PFSK-1 (cell line): ENCODE data around the gene TNFAIP8L2.

ENCODE experiments used
- POLR2AphosphoS5 ChIP-seq: IDR thresholded peaks from 2 replicates; pipeline ENCODE4 v1.6.1; 2012; ENCODE audit warnings: low read depth, mild to moderate bottlenecking, control low read depth, low read length, moderate library complexity
- SIN3A ChIP-seq: IDR thresholded peaks from 2 replicates; pipeline ENCODE4 v1.6.1; 2012; ENCODE audit warnings: mild to moderate bottlenecking, low read length, moderate library complexity, borderline replicate concordance; ENCODE audit not compliant: insufficient read depth
- TF ChIP-seq, protein P1 (sequence below), 2 experiments: IDR thresholded peaks; 2 replicates each; pipeline versions ENCODE4 v1.6.1 to v1.8.0; 2011 to 2012; ENCODE audit warnings: low read depth in 2 of 2, low read length in 2 of 2, control low read depth in 1 of 2, inconsistent platforms in 1 of 2, mild to moderate bottlenecking in 1 of 2, moderate library complexity in 1 of 2; ENCODE audit not compliant: insufficient read depth in 1 of 2

DNA sequence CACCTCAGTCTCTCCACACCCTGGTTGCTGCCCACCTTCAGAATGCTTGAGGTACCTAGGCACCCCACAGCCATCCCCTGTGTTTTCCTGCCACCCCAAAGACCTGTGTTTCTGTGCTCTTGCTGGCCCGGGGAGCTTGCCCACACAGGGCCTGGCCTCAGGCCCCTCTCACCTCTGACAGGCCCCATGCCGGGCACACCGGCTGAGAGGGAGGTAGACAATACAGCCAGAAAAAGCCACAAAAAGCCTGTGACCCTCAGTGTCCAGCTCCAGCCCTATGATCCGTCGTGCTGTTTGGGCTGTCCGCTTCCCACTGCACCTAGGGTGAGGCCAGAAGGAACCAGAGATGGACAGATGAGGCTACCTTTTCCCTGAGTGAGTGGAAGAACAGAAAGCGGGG lies 21.5 kb upstream of the TNFAIP8L2 start:
- TF ChIP-seq POLR2AphosphoS5: no peak
- TF ChIP-seq, protein P1, sequence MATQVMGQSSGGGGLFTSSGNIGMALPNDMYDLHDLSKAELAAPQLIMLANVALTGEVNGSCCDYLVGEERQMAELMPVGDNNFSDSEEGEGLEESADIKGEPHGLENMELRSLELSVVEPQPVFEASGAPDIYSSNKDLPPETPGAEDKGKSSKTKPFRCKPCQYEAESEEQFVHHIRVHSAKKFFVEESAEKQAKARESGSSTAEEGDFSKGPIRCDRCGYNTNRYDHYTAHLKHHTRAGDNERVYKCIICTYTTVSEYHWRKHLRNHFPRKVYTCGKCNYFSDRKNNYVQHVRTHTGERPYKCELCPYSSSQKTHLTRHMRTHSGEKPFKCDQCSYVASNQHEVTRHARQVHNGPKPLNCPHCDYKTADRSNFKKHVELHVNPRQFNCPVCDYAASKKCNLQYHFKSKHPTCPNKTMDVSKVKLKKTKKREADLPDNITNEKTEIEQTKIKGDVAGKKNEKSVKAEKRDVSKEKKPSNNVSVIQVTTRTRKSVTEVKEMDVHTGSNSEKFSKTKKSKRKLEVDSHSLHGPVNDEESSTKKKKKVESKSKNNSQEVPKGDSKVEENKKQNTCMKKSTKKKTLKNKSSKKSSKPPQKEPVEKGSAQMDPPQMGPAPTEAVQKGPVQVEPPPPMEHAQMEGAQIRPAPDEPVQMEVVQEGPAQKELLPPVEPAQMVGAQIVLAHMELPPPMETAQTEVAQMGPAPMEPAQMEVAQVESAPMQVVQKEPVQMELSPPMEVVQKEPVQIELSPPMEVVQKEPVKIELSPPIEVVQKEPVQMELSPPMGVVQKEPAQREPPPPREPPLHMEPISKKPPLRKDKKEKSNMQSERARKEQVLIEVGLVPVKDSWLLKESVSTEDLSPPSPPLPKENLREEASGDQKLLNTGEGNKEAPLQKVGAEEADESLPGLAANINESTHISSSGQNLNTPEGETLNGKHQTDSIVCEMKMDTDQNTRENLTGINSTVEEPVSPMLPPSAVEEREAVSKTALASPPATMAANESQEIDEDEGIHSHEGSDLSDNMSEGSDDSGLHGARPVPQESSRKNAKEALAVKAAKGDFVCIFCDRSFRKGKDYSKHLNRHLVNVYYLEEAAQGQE (IDR thresholded peaks at IDR 0.05; ENCODE audit: insufficient read depth in 1 of 2, low read depth in 2 of 2, low read length in 2 of 2): no peak
- no peak for TF ChIP-seq SIN3A
